ENCODE data around the gene HOXC9. TPM values are rescaled to one million over a fixed set of nuclear protein-coding genes. Genes with fewer than 3 reads are reported as not detected.

The HOXC9 gene
- total RNA-seq, 1 experiment from 2014 or later = not detected

GRCh38 chr12:54036620-54037359, 36.8 kb downstream of the HOXC9 start:
- Mint-ChIP-seq H3K27me3 (ENCODE audit: low read depth) (peaks cover 99% of the 10 kb centered on the region), H3K27ac (no peak overlapping the region), H3K9me3 (no peaks in the 10 kb centered on the region), H3K4me1 (peaks cover 21% of the 10 kb centered on the region), H3K36me3 (no peaks in the 10 kb centered on the region), H3K4me3 (no peak overlapping the region)
- ChIA-PET CTCF (interaction anchor here (0.6 to 4.8 kb wide), 2 partner anchors 101 to 164 kb away, joined by 3 to 23 read pairs; no protein-coding TSS in a partner anchor), POLR2A (no interaction called here)
- TF ChIP-seq ATF6 (CRISPR knock-in tag; IDR thresholded peaks at IDR 0.05) (no peak), CBFB (CRISPR knock-in tag; IDR thresholded peaks at IDR 0.05; ENCODE audit: low read depth) (no peak), E2F4 (CRISPR knock-in tag; IDR thresholded peaks at IDR 0.05; ENCODE audit: borderline replicate concordance, low read depth) (no peak), STAT6 (CRISPR knock-in tag; conservative IDR thresholded peaks at IDR 0.05; ENCODE audit: low read depth) (no peak), ERG (CRISPR knock-in tag; IDR thresholded peaks at IDR 0.05) (no peak), GABPB1 (CRISPR knock-in tag; IDR thresholded peaks at IDR 0.05) (no peak), TP53 (CRISPR knock-in tag; IDR thresholded peaks at IDR 0.05) (no peak), TCF7 (CRISPR knock-in tag; IDR thresholded peaks at IDR 0.05; ENCODE audit: low read depth) (no peak), ZNF232 (CRISPR knock-in tag; IDR thresholded peaks at IDR 0.05) (no peak), NR2C2 (CRISPR knock-in tag; IDR thresholded peaks at IDR 0.05) (no peak), ZNF532 (CRISPR knock-in tag; IDR thresholded peaks at IDR 0.05; ENCODE audit: borderline replicate concordance) (no peak), NFE2L1 (CRISPR knock-in tag; IDR thresholded peaks at IDR 0.05) (no peak)
- DNase-seq (ENCODE audit: low spot score) (no peak), ATAC-seq (peak; percentile 18)

All from WTC11 (cell line).